CD14-positive monocyte (primary cell): ENCODE results near the gene MRNIP. TPM values are rescaled to one million over a fixed set of nuclear protein-coding genes. Genes with fewer than 3 reads are reported as not detected.

Experiments
- DNase-seq, 3 donors: peaks; one replicate each; pipeline ENCODE4 v3.0.0-alpha.2; 2011 to 2022
- H2AFZ ChIP-seq: 2 replicates; pipeline ENCODE4 v1.6.0; 2012; ENCODE audit warnings: mild to moderate bottlenecking, low read depth, low read length, inconsistent platforms; ENCODE audit not compliant: insufficient read depth, poor library complexity, severe bottlenecking
- H3K27ac ChIP-seq, 2 donors: 1 replicate in 1 of 2; 2 replicates in 1 of 2; pipeline ENCODE4 v1.5.1; 2012 to 2013; ENCODE audit warnings: low read length in 2 of 2, control low read depth in 1 of 2, inconsistent platforms in 1 of 2, low read depth in 1 of 2, mild to moderate bottlenecking in 1 of 2
- H3K27me3 ChIP-seq, 2 donors: one replicate each; pipeline versions ENCODE4 v1.6.0 to v1.6.1; 2011 to 2013; ENCODE audit warnings: low read length in 2 of 2; ENCODE audit not compliant: control insufficient read depth in 2 of 2, insufficient read depth in 2 of 2
- H3K36me3 ChIP-seq, 2 donors: replicated peaks in 1 of 2; 1 replicate in 1 of 2; 2 replicates in 1 of 2; pipeline versions ENCODE4 v1.5.1 to v1.6.1; 2012 to 2013; ENCODE audit warnings: low read length in 2 of 2, control low read depth in 1 of 2, inconsistent platforms in 1 of 2, mild to moderate bottlenecking in 1 of 2; ENCODE audit not compliant: insufficient read depth in 2 of 2, control insufficient read depth in 1 of 2
- H3K4me1 ChIP-seq, 2 donors: 1 replicate in 1 of 2; 2 replicates in 1 of 2; pipeline versions ENCODE4 v1.5.1 to v1.6.1; 2012 to 2013; ENCODE audit warnings: low read length in 2 of 2, control low read depth in 1 of 2, inconsistent platforms in 1 of 2, mild to moderate bottlenecking in 1 of 2, moderate library complexity in 1 of 2; ENCODE audit not compliant: insufficient read depth in 2 of 2, control insufficient read depth in 1 of 2
- H3K4me2 ChIP-seq: replicated peaks from 2 replicates; pipeline ENCODE3; 2012; ENCODE audit warnings: low read length, moderate library complexity, mild to moderate bottlenecking; ENCODE audit not compliant: poor library complexity, severe bottlenecking; ENCODE audit errors: extremely low read depth
- H3K4me3 ChIP-seq, 3 experiments: fragments of 200-600 bp in 1 of 3; sonication (generic) in 1 of 3; replicated peaks in 1 of 3; 1 replicate in 2 of 3; 2 replicates in 1 of 3; pipeline ENCODE4 v1.5.1; 2011 to 2013; ENCODE audit warnings: low read length in 3 of 3, mild to moderate bottlenecking in 3 of 3, control low read depth in 2 of 3, low read depth in 2 of 3, inconsistent platforms in 1 of 3, moderate library complexity in 1 of 3
- H3K79me2 ChIP-seq: 2 replicates; pipeline ENCODE4 v1.6.0; 2012; ENCODE audit warnings: mild to moderate bottlenecking, control low read depth, inconsistent platforms, low read length, moderate library complexity; ENCODE audit not compliant: insufficient read depth
- H3K9ac ChIP-seq: 2 replicates; pipeline ENCODE4 v1.6.0; 2017; ENCODE audit warnings: low read length, mild to moderate bottlenecking; ENCODE audit not compliant: insufficient read depth, poor library complexity, severe bottlenecking
- H3K9me3 ChIP-seq, 2 donors: replicated peaks in 1 of 2; 1 replicate in 1 of 2; 2 replicates in 1 of 2; pipeline versions ENCODE4 v1.5.1 to v1.6.1; 2012 to 2013; ENCODE audit warnings: low read length in 2 of 2, control low read depth in 1 of 2; ENCODE audit not compliant: control insufficient read depth in 1 of 2, insufficient read depth in 1 of 2
- H4K20me1 ChIP-seq: 2 replicates; pipeline ENCODE4 v1.6.0; 2012; ENCODE audit warnings: mild to moderate bottlenecking, low read length, control low read depth, moderate library complexity; ENCODE audit not compliant: insufficient read depth
- H3K27ac Mint-ChIP-seq, 7 donors: one replicate each; pipeline ENCODE4 v1.8.0; 2020; ENCODE audit warnings: mild to moderate bottlenecking in 7 of 7, mixed read lengths in 7 of 7, moderate library complexity in 6 of 7, inconsistent platforms in 2 of 7
- H3K27me3 Mint-ChIP-seq, 3 donors: one replicate each; pipeline ENCODE4 v1.8.0; 2021 to 2022; ENCODE audit warnings: low read depth in 3 of 3, mild to moderate bottlenecking in 3 of 3, mixed read lengths in 3 of 3, moderate library complexity in 3 of 3, inconsistent platforms in 1 of 3
- H3K36me3 Mint-ChIP-seq, 2 donors: one replicate each; pipeline ENCODE4 v1.8.0; 2020; ENCODE audit warnings: mixed read lengths in 2 of 2, inconsistent platforms in 1 of 2, mild to moderate bottlenecking in 1 of 2
- H3K4me1 Mint-ChIP-seq: one replicate; pipeline ENCODE4 v1.8.0; 2020; ENCODE audit warnings: mild to moderate bottlenecking, mixed read lengths
- H3K4me3 Mint-ChIP-seq, 2 donors: one replicate each; pipeline ENCODE4 v1.8.0; 2020; ENCODE audit warnings: mild to moderate bottlenecking in 2 of 2, mixed read lengths in 2 of 2, moderate library complexity in 1 of 2
- H3K9me3 Mint-ChIP-seq, 7 donors: one replicate each; pipeline ENCODE4 v1.8.0; 2020 to 2022; ENCODE audit warnings: mixed read lengths in 7 of 7, mild to moderate bottlenecking in 6 of 7, moderate library complexity in 6 of 7, inconsistent platforms in 2 of 7
- WGBS: methylation state at CpG from one replicate; pipeline ENCODE4 v1.1.5; 2013; ENCODE audit warnings: missing lambda C conversion rate; ENCODE audit not compliant: insufficient coverage; 5-methylcytosine and 5-hydroxymethylcytosine counted together
- intact Hi-C, 2 donors: fragments of 100-400 bp; cut with micrococcal nuclease; formaldehyde crosslinking; loops; one replicate each; pipeline versions ENCODE4 v1.15.0 to v1.15.1; 2023
- polyA plus RNA-seq, 3 donors: library from polyadenylated mRNA; depleted of rRNA in 1 of 3; unstranded in 2 of 3; stranded (reverse) in 1 of 3; fragments of 300-500 nt in 2 of 3; fragments of >200 nt in 1 of 3; fragmentation: Illumina TruSeq in 2 of 3; gene quantifications; 1 replicate in 2 of 3; 2 replicates in 1 of 3; pipeline ENCODE4 v1.2.3, GENCODE V29; 2012 to 2021
- TF ChIP-seq, protein P1 (sequence below): fragments of 200-600 bp; IDR thresholded peaks from one replicate; pipeline ENCODE4 v1.8.0; 2022; ENCODE audit warnings: antibody characterized with exemption, mild to moderate bottlenecking

Gene MRNIP
- polyA plus RNA-seq, 3 donors = 1.2 to 23.0 (median 1.4) TPM

DNA sequence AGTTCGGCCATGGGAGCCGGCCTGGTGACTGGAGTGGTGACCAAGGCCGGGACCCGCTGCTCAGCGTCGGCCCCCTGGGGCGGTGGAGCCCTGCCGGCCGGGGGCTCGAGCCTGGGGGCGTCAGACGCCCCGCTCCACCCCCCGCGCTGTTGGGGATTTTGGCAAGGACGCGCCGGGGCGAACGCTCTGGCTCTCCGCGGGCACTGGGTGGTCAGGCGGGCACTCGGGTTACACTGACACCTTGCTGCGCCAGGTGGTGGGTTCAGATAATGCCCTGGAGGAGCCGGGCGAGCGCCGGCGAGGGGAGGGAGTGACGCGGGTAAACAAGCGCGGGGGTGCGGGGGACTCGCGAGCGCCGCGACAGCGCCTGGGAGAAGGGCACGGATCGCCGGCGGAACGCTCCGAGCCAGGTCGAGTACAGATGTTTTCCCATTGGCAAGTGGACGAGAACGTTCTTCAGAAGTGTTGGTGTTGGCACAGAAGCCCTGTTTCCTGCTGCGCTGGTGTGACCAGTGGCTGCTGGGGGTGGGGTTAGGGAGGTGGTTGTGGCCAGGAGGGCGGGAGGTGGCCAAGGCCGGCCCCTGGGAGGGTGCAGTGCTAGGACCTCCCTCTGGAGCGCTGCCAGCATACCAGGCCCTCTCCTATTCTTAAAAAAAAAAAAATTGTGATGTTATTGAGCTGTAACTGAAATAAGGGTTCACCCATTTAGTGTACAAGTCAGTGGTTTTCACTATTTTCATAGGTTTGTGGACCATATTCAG, 37.1 kb downstream of the MRNIP start:
- Histone ChIP-seq H3K9ac (peak overlapping the region; percentile 100), H3K79me2 (peaks cover 59% of the 10 kb centered on the region), H3K4me1 (peaks cover 49 to 68% of the 10 kb centered on the region in 2 donors), H3K4me3 (peak overlapping the region; percentile 87 to 99 (median 87)), H3K36me3 (peaks cover 41 to 42% of the 10 kb centered on the region in 2 donors), H2AFZ (peak overlapping the region; percentile 41), H3K9me3 (no peaks in the 10 kb centered on the region), H3K4me2 (peak overlapping the region; percentile 96), H4K20me1 (peaks cover 57% of the 10 kb centered on the region), H3K27me3 (no peaks in the 10 kb centered on the region), H3K27ac (peak overlapping the region; percentile 90 to 98)
- TF ChIP-seq, protein P1, sequence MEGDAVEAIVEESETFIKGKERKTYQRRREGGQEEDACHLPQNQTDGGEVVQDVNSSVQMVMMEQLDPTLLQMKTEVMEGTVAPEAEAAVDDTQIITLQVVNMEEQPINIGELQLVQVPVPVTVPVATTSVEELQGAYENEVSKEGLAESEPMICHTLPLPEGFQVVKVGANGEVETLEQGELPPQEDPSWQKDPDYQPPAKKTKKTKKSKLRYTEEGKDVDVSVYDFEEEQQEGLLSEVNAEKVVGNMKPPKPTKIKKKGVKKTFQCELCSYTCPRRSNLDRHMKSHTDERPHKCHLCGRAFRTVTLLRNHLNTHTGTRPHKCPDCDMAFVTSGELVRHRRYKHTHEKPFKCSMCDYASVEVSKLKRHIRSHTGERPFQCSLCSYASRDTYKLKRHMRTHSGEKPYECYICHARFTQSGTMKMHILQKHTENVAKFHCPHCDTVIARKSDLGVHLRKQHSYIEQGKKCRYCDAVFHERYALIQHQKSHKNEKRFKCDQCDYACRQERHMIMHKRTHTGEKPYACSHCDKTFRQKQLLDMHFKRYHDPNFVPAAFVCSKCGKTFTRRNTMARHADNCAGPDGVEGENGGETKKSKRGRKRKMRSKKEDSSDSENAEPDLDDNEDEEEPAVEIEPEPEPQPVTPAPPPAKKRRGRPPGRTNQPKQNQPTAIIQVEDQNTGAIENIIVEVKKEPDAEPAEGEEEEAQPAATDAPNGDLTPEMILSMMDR = peak; percentile 22
- peak; percentile 79 to 90 (median 86) for DNase-seq
- peaks cover 43 to 48% of the 10 kb centered on the region in 2 donors for H3K36me3 Mint-ChIP-seq
- H3K27ac Mint-ChIP-seq = peak overlapping the region; percentile 96 to 99 (median 98)
- intact Hi-C loops = loop anchor here (2.0 to 10.0 kb wide), 4 partner anchors 15 to 197 kb away; partner anchors contain the start of genes HNRNPH1 (in 1 of the 2) and MGAT4B (in 1 of the 2)
- peak overlapping the region; percentile 93 to 94 for H3K4me3 Mint-ChIP-seq
- H3K4me1 Mint-ChIP-seq = peaks cover 63% of the 10 kb centered on the region
- H3K9me3 Mint-ChIP-seq = peaks cover 0 to 3% (median 0%) of the 10 kb centered on the region in 7 donors
- H3K27me3 Mint-ChIP-seq = peaks cover 6 to 12% (median 9%) of the 10 kb centered on the region in 3 donors
- WGBS = under 1% methylated on average over 50 of the region's 54 CpGs

DNA sequence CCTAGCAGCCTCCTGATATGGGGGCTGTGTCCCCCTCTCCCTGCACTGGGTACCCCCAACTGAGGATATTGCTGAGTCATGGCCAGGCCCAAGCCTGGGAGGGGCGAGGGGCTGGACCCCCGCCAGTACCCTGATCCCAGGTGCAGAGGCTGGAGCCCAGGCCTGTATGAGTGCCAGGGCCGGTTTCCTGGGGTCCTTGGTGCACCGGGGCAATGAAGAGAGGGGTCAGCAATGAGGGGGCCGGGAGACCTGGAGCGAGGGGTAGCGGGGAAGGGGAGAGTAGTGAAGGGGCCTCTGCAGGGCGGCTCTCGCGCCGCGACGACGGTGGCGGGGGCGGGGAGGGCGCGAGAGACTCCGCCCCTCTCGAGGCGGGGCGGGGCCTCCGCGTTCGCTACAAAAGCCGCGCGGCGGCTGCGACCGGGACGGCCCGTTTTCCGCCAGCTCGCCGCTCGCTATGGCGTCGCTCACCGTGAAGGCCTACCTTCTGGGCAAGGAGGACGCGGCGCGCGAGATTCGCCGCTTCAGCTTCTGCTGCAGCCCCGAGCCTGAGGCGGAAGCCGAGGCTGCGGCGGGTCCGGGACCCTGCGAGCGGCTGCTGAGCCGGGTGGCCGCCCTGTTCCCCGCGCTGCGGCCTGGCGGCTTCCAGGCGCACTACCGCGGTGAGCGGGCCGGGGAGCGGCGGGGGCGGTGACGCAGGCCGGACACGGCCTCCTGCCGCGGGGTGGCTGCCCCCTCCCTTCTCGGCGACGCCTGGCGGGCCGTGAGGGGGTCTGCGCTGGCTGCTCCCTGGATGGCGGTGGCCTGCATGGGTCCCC, 37.9 kb downstream of the MRNIP start, which contains the start of gene SQSTM1:
SQSTM1 (plus strand) TSS at position 423 of the 815 bp plus-strand sequence; CDS start at position 455, 32 bp downstream.
- H3K4me2 ChIP-seq = peak within 1 kb of the TSS; percentile 96
- peak within 1 kb of the TSS; percentile 93 to 94 for H3K4me3 Mint-ChIP-seq
- H3K4me1 Mint-ChIP-seq = peaks cover 57% of the 10 kb centered on the region
- peak; percentile 76 to 80 (median 80) for DNase-seq
- no peaks in the 10 kb centered on the region for H3K27me3 ChIP-seq
- TF ChIP-seq, protein P1 = no peak
- intact Hi-C loops = loop anchor here (2.0 to 10.0 kb wide), 4 partner anchors 14 to 196 kb away; partner anchors contain the start of genes HNRNPH1 (in 1 of the 2) and MGAT4B (in 1 of the 2)
- peak within 1 kb of the TSS; percentile 96 to 99 (median 98) for H3K27ac Mint-ChIP-seq
- peaks cover 9 to 17% (median 15%) of the 10 kb centered on the region in 3 donors for H3K27me3 Mint-ChIP-seq
- peaks cover 0 to 3% (median 0%) of the 10 kb centered on the region in 7 donors for H3K9me3 Mint-ChIP-seq
- peaks cover 55% of the 10 kb centered on the region for H3K79me2 ChIP-seq
- H3K4me1 ChIP-seq = peaks cover 51 to 69% of the 10 kb centered on the region in 2 donors
- H3K9ac ChIP-seq = peak within 1 kb of the TSS; percentile 100
- H4K20me1 ChIP-seq = peaks cover 49% of the 10 kb centered on the region
- peaks cover 39 to 41% of the 10 kb centered on the region in 2 donors for H3K36me3 Mint-ChIP-seq
- no peaks in the 10 kb centered on the region for H3K9me3 ChIP-seq
- WGBS = under 1% methylated on average over 81 of the region's 81 CpGs
- peak within 1 kb of the TSS; percentile 42 for H2AFZ ChIP-seq
- H3K36me3 ChIP-seq = peaks cover 33 to 34% of the 10 kb centered on the region in 2 donors
- H3K27ac ChIP-seq = peak within 1 kb of the TSS; percentile 90 to 98
- peak within 1 kb of the TSS; percentile 87 to 99 (median 87) for H3K4me3 ChIP-seq
